DND-41 (cell line): Measurements from ENCODE around the gene DCST1.

Source experiments
- ATAC-seq: fragments of 200-7000 bp; cut with Tn5 transposase; 3 replicates; pipeline ENCODE4 v1.9.1; 2021; ENCODE audit warnings: low read depth; ENCODE audit not compliant: insufficient read depth
- DNase-seq: peaks from one replicate; pipeline ENCODE4 v3.0.0-alpha.2; 2020
- H2AFZ ChIP-seq: 2 replicates; pipeline ENCODE4 v1.6.0; 2012; ENCODE audit warnings: low read depth, low read length
- H3K27ac ChIP-seq: 2 replicates; pipeline ENCODE4 v1.5.1; 2012; ENCODE audit warnings: low read length, inconsistent platforms
- H3K27me3 ChIP-seq: fragments of 200-600 bp; sonication (generic); 2 replicates; pipeline ENCODE4 v1.6.0; 2012; ENCODE audit warnings: low read length, mild to moderate bottlenecking, inconsistent platforms; ENCODE audit not compliant: insufficient read depth, poor library complexity
- H3K36me3 ChIP-seq: 2 replicates; pipeline ENCODE4 v1.5.1; 2012; ENCODE audit warnings: low read length, inconsistent platforms; ENCODE audit not compliant: insufficient read depth
- H3K4me1 ChIP-seq: 2 replicates; pipeline ENCODE4 v1.5.1; 2012; ENCODE audit warnings: mild to moderate bottlenecking, low read length; ENCODE audit not compliant: insufficient read depth
- H3K4me2 ChIP-seq: 2 replicates; pipeline ENCODE4 v1.6.0; 2012; ENCODE audit warnings: mild to moderate bottlenecking, moderate library complexity, low read length, inconsistent platforms; ENCODE audit not compliant: insufficient read depth
- H3K4me3 ChIP-seq, 2 experiments: fragments of 200-600 bp in 1 of 2; shearing (Covaris generic) in 1 of 2; 2 replicates each; pipeline ENCODE4 v1.5.1; 2012 to 2016; ENCODE audit warnings: inconsistent platforms in 2 of 2, low read length in 2 of 2, mild to moderate bottlenecking in 2 of 2, low read depth in 1 of 2, moderate library complexity in 1 of 2
- H3K79me2 ChIP-seq: 2 replicates; pipeline ENCODE4 v1.6.0; 2012; ENCODE audit warnings: low read length, inconsistent platforms; ENCODE audit not compliant: insufficient read depth
- H3K9ac ChIP-seq: 2 replicates; pipeline ENCODE4 v1.6.0; 2012; ENCODE audit warnings: low read depth, mild to moderate bottlenecking, inconsistent platforms, low read length, moderate library complexity
- H3K9me3 ChIP-seq: 2 replicates; pipeline ENCODE4 v1.5.1; 2012; ENCODE audit warnings: low read length, moderate library complexity, mild to moderate bottlenecking, inconsistent platforms; ENCODE audit not compliant: insufficient read depth, severe bottlenecking
- H4K20me1 ChIP-seq: 2 replicates; pipeline ENCODE4 v1.6.0; 2012; ENCODE audit warnings: low read length; ENCODE audit not compliant: insufficient read depth
- EZH2 ChIP-seq: IDR thresholded peaks from 3 replicates; pipeline ENCODE4 v1.6.1; 2012; ENCODE audit warnings: borderline replicate concordance, low read depth, mild to moderate bottlenecking, moderate library complexity, low read length, inconsistent platforms; ENCODE audit not compliant: severe bottlenecking
- TF ChIP-seq, protein P1 (sequence below): IDR thresholded peaks from 2 replicates; pipeline ENCODE4 v1.5.1; 2012; ENCODE audit warnings: borderline replicate concordance, low read length, moderate library complexity, mild to moderate bottlenecking; ENCODE audit not compliant: poor library complexity, severe bottlenecking; ENCODE audit errors: extremely low read depth

The DCST1 gene

DNA sequence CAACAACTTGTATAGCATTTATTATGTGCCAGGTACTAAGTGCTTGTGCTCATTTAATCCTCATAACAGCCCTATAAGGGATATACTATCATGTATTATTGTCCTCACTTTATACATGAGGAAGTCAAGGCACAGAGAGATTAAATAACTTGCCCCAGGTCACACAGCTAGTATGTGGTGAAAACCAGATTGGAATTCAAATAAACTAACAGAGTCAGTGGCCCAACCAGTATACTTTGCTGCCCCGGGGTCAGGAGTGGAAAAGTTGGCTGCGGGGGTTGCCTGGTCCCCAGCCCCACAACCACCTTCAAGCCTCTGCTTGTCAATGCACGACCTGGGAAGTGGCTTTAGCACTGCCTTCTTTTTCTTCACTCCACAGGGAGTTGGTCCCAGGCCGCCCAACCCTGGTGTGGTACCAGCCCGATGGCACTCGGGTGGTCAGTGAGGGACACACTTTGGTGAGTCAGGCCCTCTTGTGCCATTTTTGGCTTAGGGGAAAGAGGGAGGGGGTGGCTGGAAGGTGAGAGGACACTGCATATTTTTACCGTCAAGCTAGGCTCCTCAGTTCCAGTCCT, 20.0 kb downstream of the DCST1 start:
- Histone ChIP-seq H3K27ac (no peak overlapping the region), H3K9ac (no peak overlapping the region)

DNA sequence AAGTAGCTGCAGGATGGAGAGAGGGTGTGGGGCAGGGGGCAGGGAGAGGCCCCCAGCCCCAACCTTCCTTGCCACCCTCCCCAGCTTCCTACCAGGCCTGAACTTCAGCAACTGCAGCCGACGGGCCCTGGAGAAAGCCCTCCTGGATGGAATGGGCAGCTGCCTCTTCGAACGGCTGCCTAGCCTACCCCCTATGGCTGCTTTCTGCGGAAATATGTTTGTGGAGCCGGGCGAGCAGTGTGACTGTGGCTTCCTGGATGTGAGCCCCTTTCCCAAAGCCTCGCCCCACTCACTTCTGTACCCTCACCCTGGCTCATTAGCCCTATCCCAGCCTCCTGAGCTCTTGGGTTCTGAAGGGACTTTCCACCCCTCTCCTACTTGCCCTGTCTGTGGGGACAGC, 23.5 kb downstream of the DCST1 start:
- Histone ChIP-seq H3K79me2 (no peaks in the 10 kb centered on the region), H3K36me3 (no peaks in the 10 kb centered on the region), H3K9ac (no peak overlapping the region), H3K27ac (no peak overlapping the region), H2AFZ (no peak overlapping the region), H3K4me2 (no peak overlapping the region), H3K9me3 (no peaks in the 10 kb centered on the region), H3K27me3 (peaks cover 11% of the 10 kb centered on the region), H4K20me1 (peaks cover 24% of the 10 kb centered on the region), H3K4me1 (peaks cover 7% of the 10 kb centered on the region), H3K4me3 (no peak overlapping the region)
- no peak for DNase-seq
- no peak for ATAC-seq
- TF ChIP-seq, protein P1, sequence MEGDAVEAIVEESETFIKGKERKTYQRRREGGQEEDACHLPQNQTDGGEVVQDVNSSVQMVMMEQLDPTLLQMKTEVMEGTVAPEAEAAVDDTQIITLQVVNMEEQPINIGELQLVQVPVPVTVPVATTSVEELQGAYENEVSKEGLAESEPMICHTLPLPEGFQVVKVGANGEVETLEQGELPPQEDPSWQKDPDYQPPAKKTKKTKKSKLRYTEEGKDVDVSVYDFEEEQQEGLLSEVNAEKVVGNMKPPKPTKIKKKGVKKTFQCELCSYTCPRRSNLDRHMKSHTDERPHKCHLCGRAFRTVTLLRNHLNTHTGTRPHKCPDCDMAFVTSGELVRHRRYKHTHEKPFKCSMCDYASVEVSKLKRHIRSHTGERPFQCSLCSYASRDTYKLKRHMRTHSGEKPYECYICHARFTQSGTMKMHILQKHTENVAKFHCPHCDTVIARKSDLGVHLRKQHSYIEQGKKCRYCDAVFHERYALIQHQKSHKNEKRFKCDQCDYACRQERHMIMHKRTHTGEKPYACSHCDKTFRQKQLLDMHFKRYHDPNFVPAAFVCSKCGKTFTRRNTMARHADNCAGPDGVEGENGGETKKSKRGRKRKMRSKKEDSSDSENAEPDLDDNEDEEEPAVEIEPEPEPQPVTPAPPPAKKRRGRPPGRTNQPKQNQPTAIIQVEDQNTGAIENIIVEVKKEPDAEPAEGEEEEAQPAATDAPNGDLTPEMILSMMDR: no peak
- TF ChIP-seq EZH2: no peak

More for the DNA sequence above, 20.0 kb downstream of the DCST1 start:
- Histone ChIP-seq H2AFZ (no peak overlapping the region), H3K36me3 (no peaks in the 10 kb centered on the region), H3K9me3 (no peaks in the 10 kb centered on the region), H3K27me3 (peaks cover 34% of the 10 kb centered on the region), H3K79me2 (no peaks in the 10 kb centered on the region), H3K4me2 (no peak overlapping the region), H4K20me1 (peaks cover 15% of the 10 kb centered on the region), H3K4me1 (peaks cover 15% of the 10 kb centered on the region), H3K4me3 (no peak overlapping the region)
- TF ChIP-seq, protein P1: no peak
- no peak for TF ChIP-seq EZH2
- ATAC-seq (no peak), DNase-seq (no peak)

DNA sequence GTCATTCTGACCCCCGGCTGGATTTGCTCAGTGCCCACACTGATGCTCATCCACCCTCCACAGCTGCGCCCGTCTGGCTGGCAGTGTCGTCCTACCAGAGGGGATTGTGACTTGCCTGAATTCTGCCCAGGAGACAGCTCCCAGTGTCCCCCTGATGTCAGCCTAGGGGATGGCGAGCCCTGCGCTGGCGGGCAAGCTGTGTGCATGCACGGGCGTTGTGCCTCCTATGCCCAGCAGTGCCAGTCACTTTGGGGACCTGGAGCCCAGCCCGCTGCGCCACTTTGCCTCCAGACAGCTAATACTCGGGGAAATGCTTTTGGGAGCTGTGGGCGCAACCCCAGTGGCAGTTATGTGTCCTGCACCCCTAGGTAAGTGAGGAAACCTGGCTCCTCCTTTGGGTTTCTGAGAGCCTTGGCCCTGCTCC, 24.2 kb downstream of the DCST1 start:
- no peak overlapping the region for H3K4me3 ChIP-seq
- no peak overlapping the region for H2AFZ ChIP-seq
- no peak overlapping the region for H3K4me2 ChIP-seq
- no peaks in the 10 kb centered on the region for H3K79me2 ChIP-seq
- ATAC-seq: no peak
- no peak overlapping the region for H3K27ac ChIP-seq
- no peak overlapping the region for H3K9ac ChIP-seq
- TF ChIP-seq EZH2: no peak
- TF ChIP-seq, protein P1: peak; percentile 9
- H3K27me3 ChIP-seq: peaks cover 9% of the 10 kb centered on the region
- H3K36me3 ChIP-seq: no peaks in the 10 kb centered on the region
- DNase-seq: no peak
- H3K9me3 ChIP-seq: no peaks in the 10 kb centered on the region
- peaks cover 27% of the 10 kb centered on the region for H4K20me1 ChIP-seq
- H3K4me1 ChIP-seq: peaks cover 13% of the 10 kb centered on the region

DNA sequence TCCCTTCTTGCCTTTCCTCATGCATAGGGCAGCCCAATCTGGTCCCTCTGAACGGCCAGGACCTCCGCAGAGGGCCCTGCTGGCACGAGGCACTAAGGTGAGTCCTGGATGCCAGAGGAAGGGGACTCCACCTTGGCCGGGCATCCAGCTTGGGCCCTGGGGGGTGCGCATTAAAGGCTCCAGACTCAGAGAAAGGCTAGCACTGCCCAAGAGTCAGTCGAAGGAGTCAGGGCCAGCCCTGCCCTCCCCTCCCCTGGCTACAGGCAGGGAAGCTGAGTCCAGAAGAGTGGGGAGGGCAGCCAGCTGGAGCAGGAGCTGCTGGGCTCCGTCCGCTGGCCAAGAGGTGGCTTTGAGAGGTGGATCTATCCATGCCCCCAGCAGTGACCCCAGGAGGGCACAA, 27.1 kb downstream of the DCST1 start:
- no peak for TF ChIP-seq EZH2
- TF ChIP-seq, protein P1: no peak
- Histone ChIP-seq H3K27ac (no peak overlapping the region), H3K9ac (no peak overlapping the region)

More for the DNA sequence above, 27.1 kb downstream of the DCST1 start:
- DNase-seq: no peak
- no peak for ATAC-seq
- Histone ChIP-seq H3K4me3 (no peak overlapping the region), H2AFZ (no peak overlapping the region), H3K36me3 (no peaks in the 10 kb centered on the region; the same call in 1 of the 2 replicates), H3K4me2 (no peak overlapping the region), H4K20me1 (peaks cover 40% of the 10 kb centered on the region), H3K79me2 (peaks cover 3% of the 10 kb centered on the region), H3K9me3 (no peaks in the 10 kb centered on the region), H3K27me3 (peaks cover 14% of the 10 kb centered on the region), H3K4me1 (peaks cover 33% of the 10 kb centered on the region)
